Ectodermal cell (in vitro differentiated cells): Measurements from ENCODE around the gene WASHC2A.
"Not testable (repeated sequence)": the region's sequence is repeated elsewhere in the genome, so short reads cannot be mapped to it uniquely, and the experiment has no call there.

Experiments used
- H3K27ac ChIP-seq: 2 replicates; pipeline ENCODE4 v1.7.0; 2013; ENCODE audit warnings: mild to moderate bottlenecking, low read depth, low read length; ENCODE audit not compliant: insufficient read depth, poor library complexity, severe bottlenecking
- H3K27me3 ChIP-seq: 2 replicates; pipeline ENCODE4 v1.7.0; 2013; ENCODE audit warnings: mild to moderate bottlenecking, low read length; ENCODE audit not compliant: insufficient read depth, control insufficient read depth, poor library complexity, severe bottlenecking
- H3K36me3 ChIP-seq: one replicate; pipeline ENCODE4 v1.7.0; 2013; ENCODE audit warnings: low read length; ENCODE audit not compliant: control insufficient read depth, insufficient read depth
- H3K4me1 ChIP-seq: one replicate; pipeline ENCODE4 v1.7.0; 2013; ENCODE audit warnings: low read length; ENCODE audit not compliant: control insufficient read depth, insufficient read depth
- H3K4me3 ChIP-seq: 2 replicates; pipeline ENCODE4 v1.7.0; 2013; ENCODE audit warnings: low read depth, low read length, control low read depth; ENCODE audit not compliant: insufficient read depth
- H3K9me3 ChIP-seq: 2 replicates; pipeline ENCODE4 v1.7.0; 2013; ENCODE audit warnings: mild to moderate bottlenecking, low read length, moderate library complexity; ENCODE audit not compliant: control insufficient read depth
- WGBS, 2 experiments: methylation state at CpG; one replicate each; pipeline ENCODE4 v1.1.7; 2013; ENCODE audit warnings: missing lambda C conversion rate in 2 of 2; 5-methylcytosine and 5-hydroxymethylcytosine counted together

The WASHC2A gene

GRCh38 chr10:50068352-50068659 is 552 bp downstream of the WASHC2A start:
- not testable (repeated sequence) for H3K36me3 ChIP-seq, H3K27me3 ChIP-seq, H3K9me3 ChIP-seq, H3K4me1 ChIP-seq, H3K27ac ChIP-seq
- peak overlapping the region; percentile 66 for H3K4me3 ChIP-seq
- WGBS, 2 experiments: 5% methylated on average over 8 to 9 of the region's 13 CpGs

- H3K4me3 ChIP-seq, H3K27me3 ChIP-seq, H3K27ac ChIP-seq, H3K36me3 ChIP-seq, H3K9me3 ChIP-seq, H3K4me1 ChIP-seq: not testable (repeated sequence)
- no CpG with 5 or more reads among the region's 2 CpGs for WGBS, 2 experiments
Measured at GRCh38 chr10:50075139-50075538, 7.4 kb downstream of the WASHC2A start.

GRCh38 chr10:50075544-50075943 is 7.8 kb downstream of the WASHC2A start:
- H3K27ac ChIP-seq, H3K27me3 ChIP-seq, H3K9me3 ChIP-seq, H3K4me3 ChIP-seq, H3K4me1 ChIP-seq, H3K36me3 ChIP-seq: not testable (repeated sequence)
- WGBS, 2 experiments: no CpG with 5 or more reads among the region's 2 CpGs

- not testable (repeated sequence) for H3K27ac ChIP-seq, H3K4me3 ChIP-seq, H3K9me3 ChIP-seq, H3K4me1 ChIP-seq, H3K27me3 ChIP-seq, H3K36me3 ChIP-seq
- no CpG with 5 or more reads among the region's 11 CpGs for WGBS, 2 experiments
Measured at GRCh38 chr10:50091304-50091703, 23.6 kb downstream of the WASHC2A start.

- not testable (repeated sequence) for H3K27ac ChIP-seq, H3K36me3 ChIP-seq, H3K27me3 ChIP-seq, H3K4me3 ChIP-seq, H3K9me3 ChIP-seq, H3K4me1 ChIP-seq
- no CpG with 5 or more reads among the region's 8 CpGs for whole genome bisulfite sequencing, 2 experiments
Measured at GRCh38 chr10:50092928-50093327, 25.2 kb downstream of the WASHC2A start.

GRCh38 chr10:50094630-50095029 is 26.9 kb downstream of the WASHC2A start:
- 92 to 98% methylated on average over 1 to 2 of the region's 5 CpGs for WGBS, 2 experiments
- not testable (repeated sequence) for H3K4me1 ChIP-seq, H3K36me3 ChIP-seq, H3K27me3 ChIP-seq, H3K27ac ChIP-seq, H3K9me3 ChIP-seq, H3K4me3 ChIP-seq

- WGBS, 2 experiments: 92 to 96% methylated on average over 4 to 7 of the region's 7 CpGs
- H3K27ac ChIP-seq, H3K36me3 ChIP-seq, H3K4me1 ChIP-seq, H3K4me3 ChIP-seq, H3K27me3 ChIP-seq, H3K9me3 ChIP-seq: not testable (repeated sequence)
Measured at GRCh38 chr10:50095402-50095801, 27.6 kb downstream of the WASHC2A start.

- H3K4me1 ChIP-seq, H3K36me3 ChIP-seq, H3K27me3 ChIP-seq, H3K27ac ChIP-seq, H3K4me3 ChIP-seq, H3K9me3 ChIP-seq: not testable (repeated sequence)
- WGBS, 2 experiments: no CpG with 5 or more reads among the region's 3 CpGs
Measured at GRCh38 chr10:50096722-50097121, 29.0 kb downstream of the WASHC2A start.

GRCh38 chr10:50098645-50099044 is 30.9 kb downstream of the WASHC2A start:
- H3K4me1 ChIP-seq, H3K27me3 ChIP-seq, H3K27ac ChIP-seq, H3K9me3 ChIP-seq, H3K4me3 ChIP-seq, H3K36me3 ChIP-seq: not testable (repeated sequence)
- WGBS, 2 experiments: 94 to 100% methylated on average over 1 to 2 of the region's 3 CpGs

- not testable (repeated sequence) for H3K27ac ChIP-seq, H3K4me1 ChIP-seq, H3K27me3 ChIP-seq, H3K4me3 ChIP-seq, H3K36me3 ChIP-seq, H3K9me3 ChIP-seq
- 86 to 92% methylated on average over 7 of the region's 9 CpGs for WGBS, 2 experiments
Measured at GRCh38 chr10:50101139-50101582, 33.4 kb downstream of the WASHC2A start.

GRCh38 chr10:50101747-50102146 is 34.0 kb downstream of the WASHC2A start:
- not testable (repeated sequence) for H3K36me3 ChIP-seq, H3K4me1 ChIP-seq, H3K4me3 ChIP-seq, H3K9me3 ChIP-seq, H3K27ac ChIP-seq, H3K27me3 ChIP-seq
- WGBS, 2 experiments: 84 to 91% methylated on average over 3 of the region's 3 CpGs
